ENCODE results near the gene SP140. TPM values are rescaled to one million over a fixed set of nuclear protein-coding genes. Genes with fewer than 3 reads are reported as not detected.

SP140 gene
- total RNA-seq, 4 donors from 2014 or later: 1.3 to 2.4 (median 1.4) TPM; not detected in 1

- intact Hi-C loops (cut with DNase I; ENCODE audit: low total_unique reads): no loop called here
- 60 to 61% methylated on average over 10 of the region's 10 CpGs for WGBS, 2 donors
Measured at GRCh38 chr2:230184727-230185578, 40.6 kb upstream of the SP140 start.

GRCh38 chr2:230202430-230203109, 23.0 kb upstream of the SP140 start:
- DNase-seq (ENCODE audit: low spot score in 2 of 2): no peak
- TF ChIP-seq, protein P1, sequence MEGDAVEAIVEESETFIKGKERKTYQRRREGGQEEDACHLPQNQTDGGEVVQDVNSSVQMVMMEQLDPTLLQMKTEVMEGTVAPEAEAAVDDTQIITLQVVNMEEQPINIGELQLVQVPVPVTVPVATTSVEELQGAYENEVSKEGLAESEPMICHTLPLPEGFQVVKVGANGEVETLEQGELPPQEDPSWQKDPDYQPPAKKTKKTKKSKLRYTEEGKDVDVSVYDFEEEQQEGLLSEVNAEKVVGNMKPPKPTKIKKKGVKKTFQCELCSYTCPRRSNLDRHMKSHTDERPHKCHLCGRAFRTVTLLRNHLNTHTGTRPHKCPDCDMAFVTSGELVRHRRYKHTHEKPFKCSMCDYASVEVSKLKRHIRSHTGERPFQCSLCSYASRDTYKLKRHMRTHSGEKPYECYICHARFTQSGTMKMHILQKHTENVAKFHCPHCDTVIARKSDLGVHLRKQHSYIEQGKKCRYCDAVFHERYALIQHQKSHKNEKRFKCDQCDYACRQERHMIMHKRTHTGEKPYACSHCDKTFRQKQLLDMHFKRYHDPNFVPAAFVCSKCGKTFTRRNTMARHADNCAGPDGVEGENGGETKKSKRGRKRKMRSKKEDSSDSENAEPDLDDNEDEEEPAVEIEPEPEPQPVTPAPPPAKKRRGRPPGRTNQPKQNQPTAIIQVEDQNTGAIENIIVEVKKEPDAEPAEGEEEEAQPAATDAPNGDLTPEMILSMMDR (IDR thresholded peaks at IDR 0.05): no peak
- TF ChIP-seq POLR2A (IDR thresholded peaks at IDR 0.05): no peak
- H3K4me3 ChIP-seq (ENCODE audit: low read depth, poor library complexity, severe bottlenecking): no peak overlapping the region
- WGBS, 2 donors: 90 to 94% methylated on average over 10 of the region's 10 CpGs
- intact Hi-C loops (cut with DNase I; ENCODE audit: low total_unique reads): no loop called here

More at GRCh38 chr2:230184727-230185578, 40.6 kb upstream of the SP140 start:
- DNase-seq (ENCODE audit: low spot score in 2 of 2): no peak
- no peak for TF ChIP-seq POLR2A (IDR thresholded peaks at IDR 0.05)
- no peak overlapping the region for H3K4me3 ChIP-seq (ENCODE audit: low read depth, poor library complexity, severe bottlenecking)

DNA sequence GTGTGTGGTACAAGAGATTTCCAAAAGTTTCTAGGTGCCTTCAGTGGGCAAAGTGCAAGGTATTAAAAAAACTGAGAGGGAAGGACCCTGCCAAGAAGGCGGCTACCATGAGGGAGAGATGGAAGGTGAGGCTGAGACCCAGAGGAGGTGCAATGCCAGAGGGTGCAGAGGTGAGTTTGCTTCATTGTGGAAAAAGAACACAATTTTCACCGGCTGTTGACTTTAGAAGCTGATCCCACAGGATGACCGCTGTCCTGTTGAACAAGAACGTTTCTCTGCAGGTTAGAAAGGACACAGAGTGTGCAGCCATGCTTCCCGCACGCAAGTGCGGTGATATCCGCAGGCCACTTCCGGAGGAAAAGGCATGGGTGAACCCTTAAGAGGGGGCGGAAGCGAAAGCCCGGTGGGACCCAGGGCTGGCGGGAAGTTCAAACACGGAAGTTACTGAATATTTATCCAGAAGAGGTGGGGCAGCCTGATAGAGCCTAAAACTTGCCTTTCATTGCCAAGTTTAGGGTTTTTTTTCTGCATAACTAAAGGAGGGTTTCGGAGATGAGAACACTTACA, 22.3 kb upstream of the SP140 start:
- 89 to 96% methylated on average over 15 of the region's 15 CpGs for WGBS, 2 donors
- intact Hi-C loops (cut with DNase I; ENCODE audit: low total_unique reads): no loop called here
- TF ChIP-seq, protein P1 (IDR thresholded peaks at IDR 0.05): no peak
- TF ChIP-seq POLR2A (IDR thresholded peaks at IDR 0.05): no peak
- H3K4me3 ChIP-seq (ENCODE audit: low read depth, poor library complexity, severe bottlenecking): no peak overlapping the region
- DNase-seq (ENCODE audit: low spot score in 2 of 2): no peak

DNA sequence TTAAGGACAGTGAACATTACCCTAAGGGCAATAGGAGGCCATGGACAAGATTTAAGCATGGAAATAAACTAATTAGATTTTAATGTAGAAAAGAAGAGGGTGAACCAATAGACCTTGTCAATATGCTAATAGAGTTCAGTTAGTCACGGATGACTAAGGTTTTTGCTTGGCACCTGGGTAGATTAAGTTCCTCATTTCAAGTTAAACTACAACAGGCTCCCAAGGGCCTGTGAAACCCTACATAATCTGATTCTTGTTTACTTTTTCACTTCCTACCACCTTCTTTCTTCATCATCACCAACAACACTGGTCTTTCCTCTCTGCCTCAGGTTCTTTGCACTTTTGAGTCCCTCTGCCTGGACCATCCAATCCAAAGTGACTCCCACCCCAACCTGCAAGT, 20.5 kb upstream of the SP140 start:
- intact Hi-C loops (cut with DNase I; ENCODE audit: low total_unique reads): no loop called here
- no peak overlapping the region for H3K4me3 ChIP-seq (ENCODE audit: low read depth, poor library complexity, severe bottlenecking)
- TF ChIP-seq POLR2A (IDR thresholded peaks at IDR 0.05): no peak
- TF ChIP-seq, protein P1 (IDR thresholded peaks at IDR 0.05): no peak
- DNase-seq (ENCODE audit: low spot score in 2 of 2): no peak
- WGBS, 2 donors: 73 to 77% methylated on average over 1 of the region's 1 CpG

DNA sequence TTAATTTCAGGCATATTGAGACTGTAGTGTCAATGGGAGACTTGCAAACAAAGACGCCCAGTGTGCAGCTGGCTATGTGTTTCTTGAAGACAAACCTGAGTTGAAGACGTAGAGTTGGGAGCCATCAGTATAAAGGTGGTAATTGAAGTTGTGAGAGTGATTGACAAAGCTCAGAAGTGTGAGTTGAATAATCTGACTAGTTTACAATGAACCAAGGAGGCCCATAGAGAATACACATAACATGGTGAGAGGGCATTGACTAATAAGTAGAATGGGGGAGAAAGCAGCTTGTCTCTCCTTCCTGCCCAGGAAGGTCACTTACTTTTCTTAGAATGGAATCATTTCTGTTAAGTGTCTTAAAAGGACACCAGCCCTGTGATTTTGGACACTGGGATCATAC, 19.8 kb upstream of the SP140 start:
- no peak for DNase-seq (ENCODE audit: low spot score in 2 of 2)
- intact Hi-C loops (cut with DNase I; ENCODE audit: low total_unique reads): no loop called here
- TF ChIP-seq, protein P1 (IDR thresholded peaks at IDR 0.05): no peak
- TF ChIP-seq POLR2A (IDR thresholded peaks at IDR 0.05): no peak
- 93 to 100% methylated on average over 2 of the region's 2 CpGs for WGBS, 2 donors
- no peak overlapping the region for H3K4me3 ChIP-seq (ENCODE audit: low read depth, poor library complexity, severe bottlenecking)

DNA sequence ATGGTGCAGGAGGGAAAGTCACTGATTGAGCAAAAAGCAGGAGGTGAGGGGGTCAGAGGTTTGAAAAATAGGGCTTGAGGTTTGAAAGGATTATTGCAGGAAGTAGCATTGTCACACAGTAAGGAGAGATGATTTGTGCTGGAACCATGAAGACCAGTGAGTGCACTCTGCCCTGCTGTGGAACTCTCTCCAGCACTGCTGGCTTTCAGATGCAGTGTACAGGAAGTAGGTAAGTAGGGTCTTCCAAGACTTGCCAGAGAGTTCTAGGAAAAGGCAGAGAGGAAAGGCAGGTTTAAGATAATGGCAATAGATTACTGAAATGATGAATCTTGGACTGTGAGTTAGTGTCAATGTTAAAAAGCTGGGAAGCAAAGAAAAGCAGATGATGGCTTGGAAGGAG, 17.0 kb upstream of the SP140 start:
- H3K4me3 ChIP-seq (ENCODE audit: low read depth, poor library complexity, severe bottlenecking): no peak overlapping the region
- TF ChIP-seq, protein P1 (IDR thresholded peaks at IDR 0.05): no peak
- TF ChIP-seq POLR2A (IDR thresholded peaks at IDR 0.05): no peak
- intact Hi-C loops (cut with DNase I; ENCODE audit: low total_unique reads): no loop called here
- no peak for DNase-seq (ENCODE audit: low spot score in 2 of 2)
